NCI-H345 treated with DMSO at 0.1 percent for 48 hours (cell line): ENCODE results near the gene YIPF3.
"Not testable (repeated sequence)": the region's sequence is repeated elsewhere in the genome, so short reads cannot be mapped to it uniquely, and the experiment has no call there.

Experiments
- DNase-seq: peaks from one replicate; lab custom pipeline; 2025; ENCODE audit not compliant: unreplicated experiment; lab: John Stamatoyannopoulos, UW

The YIPF3 gene

GRCh38 chr6:43516697-43517504 lies at the start of gene YIPF3, which contains the start of gene POLR1C:
TSS of gene YIPF3 (minus strand) at chr6:43516926. CDS start at chr6:43516807, 119 bp downstream.
TSS of gene POLR1C (plus strand) at chr6:43517089. CDS start at chr6:43517110, 21 bp downstream.
- DNase-seq, result peak; percentile 97

- DNase-seq, result no peak
Measured at GRCh38 chr6:43559328-43559727, 42.6 kb upstream of the YIPF3 start.

GRCh38 chr6:43557620-43558019 lies 40.9 kb upstream of the YIPF3 start:
- DNase-seq, result not testable (repeated sequence)

GRCh38 chr6:43547222-43547621 lies 30.5 kb upstream of the YIPF3 start:
- no peak for DNase-seq

- no peak for DNase-seq
Measured at GRCh38 chr6:43544461-43544860, 27.7 kb upstream of the YIPF3 start.

- no peak for DNase-seq
Measured at GRCh38 chr6:43541774-43542471, 25.2 kb upstream of the YIPF3 start.

- DNase-seq, result no peak
Measured at GRCh38 chr6:43540507-43540906, 23.8 kb upstream of the YIPF3 start.

- DNase-seq, result not testable (repeated sequence)
Measured at GRCh38 chr6:43539409-43539808, 22.7 kb upstream of the YIPF3 start.

- not testable (repeated sequence) for DNase-seq
Measured at GRCh38 chr6:43538986-43539385, 22.3 kb upstream of the YIPF3 start.

GRCh38 chr6:43532201-43532600 lies 15.5 kb upstream of the YIPF3 start:
- DNase-seq, result no peak

- no peak for DNase-seq
Measured at GRCh38 chr6:43524483-43524961, 7.8 kb upstream of the YIPF3 start.

GRCh38 chr6:43523284-43523683 lies 6.6 kb upstream of the YIPF3 start:
- DNase-seq, result no peak

- no peak for DNase-seq
Measured at GRCh38 chr6:43522547-43523261, 6.0 kb upstream of the YIPF3 start.

GRCh38 chr6:43521836-43522235 lies 5.1 kb upstream of the YIPF3 start:
- no peak for DNase-seq

- no peak for DNase-seq
Measured at GRCh38 chr6:43520097-43520496, 3.4 kb upstream of the YIPF3 start.

GRCh38 chr6:43517505-43518357 lies 1.0 kb upstream of the YIPF3 start:
- DNase-seq, result peak; percentile 3

GRCh38 chr6:43516367-43516696 lies 394 bp downstream of the YIPF3 start:
- no peak for DNase-seq

GRCh38 chr6:43515808-43516207 lies 918 bp downstream of the YIPF3 start:
- no peak for DNase-seq

GRCh38 chr6:43511824-43512415 lies 4.8 kb downstream of the YIPF3 start:
- no peak for DNase-seq

- DNase-seq, result no peak
Measured at GRCh38 chr6:43510827-43511163, 5.9 kb downstream of the YIPF3 start.
